ENCODE measurements around the gene FITM1.

FITM1 gene

GRCh38 chr14:24151404-24152080 is 21.1 kb downstream of the FITM1 start:
- Histone ChIP-seq H3K18ac (ENCODE audit: low read length) (no peak overlapping the region), H3K23ac (ENCODE audit: low read depth, low read length, poor library complexity) (no peak overlapping the region), H4K91ac (ENCODE audit: low read depth, low read length, poor library complexity) (no peak overlapping the region), H3K4me1 (ENCODE audit: control insufficient read depth in 2 of 2, insufficient read depth in 1 of 2, low read depth in 1 of 2, low read length in 2 of 2) (peaks cover 4 to 5% of the 10 kb centered on the region in 2 donors), H2AFZ (ENCODE audit: low read length) (no peak overlapping the region), H2BK5ac (ENCODE audit: low read length) (no peak overlapping the region), H3K4me3 (ENCODE audit: low read length in 2 of 2) (no peak overlapping the region), H2BK15ac (ENCODE audit: low read length) (no peak overlapping the region), H3K27me3 (ENCODE audit: control insufficient read depth in 3 of 3, insufficient read depth in 3 of 3, low read depth in 1 of 3, low read length in 3 of 3) (no peaks in the 10 kb centered on the region), H3K79me1 (ENCODE audit: low read depth, low read length) (peaks cover 13% of the 10 kb centered on the region), H2AK5ac (ENCODE audit: low read depth, low read length) (no peak overlapping the region), H2BK12ac (ENCODE audit: low read length) (no peak overlapping the region), H3K27ac (replicated peaks; ENCODE audit: low read length) (no peak overlapping the region), H3K14ac (ENCODE audit: low read length) (no peak overlapping the region), H4K8ac (ENCODE audit: low read depth, low read length) (no peak overlapping the region), H3K4me2 (ENCODE audit: insufficient read depth, low read length, poor library complexity, severe bottlenecking) (no peak overlapping the region), H3K36me3 (replicated peaks in 1 of 2; ENCODE audit: control insufficient read depth in 2 of 2, insufficient read depth in 2 of 2, low read length in 2 of 2) (peaks cover 45 to 72% of the 10 kb centered on the region in 2 donors), H3K9ac (ENCODE audit: low read depth, low read length, poor library complexity) (no peak overlapping the region), H2BK120ac (ENCODE audit: low read depth, low read length) (no peak overlapping the region), H3K4ac (ENCODE audit: low read length) (no peak overlapping the region), H3K9me3 (replicated peaks in 1 of 2; ENCODE audit: control insufficient read depth in 2 of 2, insufficient read depth in 1 of 2, low read depth in 1 of 2, low read length in 2 of 2) (no peaks in the 10 kb centered on the region)
- no peak for DNase-seq (ENCODE audit: low spot score)
- WGBS, 2 donors (ENCODE audit: extremely low coverage in 2 of 2, insufficient read length in 2 of 2, insufficient replicate concordance in 1 of 2) = no CpG with 5 or more reads among the region's 16 CpGs

DNA sequence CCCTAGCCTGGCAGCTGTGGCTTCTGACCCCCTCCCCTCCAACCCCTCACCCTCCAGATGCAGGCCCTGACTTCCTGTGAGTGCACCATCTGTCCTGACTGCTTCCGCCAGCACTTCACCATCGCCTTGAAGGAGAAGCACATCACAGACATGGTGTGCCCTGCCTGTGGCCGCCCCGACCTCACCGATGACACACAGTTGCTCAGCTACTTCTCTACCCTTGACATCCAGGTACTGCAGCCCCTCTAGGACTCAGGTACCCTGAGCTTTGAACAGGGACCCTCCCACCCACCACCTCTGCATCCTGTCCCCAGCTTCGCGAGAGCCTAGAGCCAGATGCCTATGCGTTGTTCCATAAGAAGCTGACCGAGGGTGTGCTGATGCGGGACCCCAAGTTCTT is 24.6 kb downstream of the FITM1 start:
- Histone ChIP-seq H4K91ac (ENCODE audit: low read depth, low read length, poor library complexity) (no peak overlapping the region), H3K27ac (replicated peaks; ENCODE audit: low read length) (no peak overlapping the region), H3K36me3 (replicated peaks in 1 of 2; ENCODE audit: control insufficient read depth in 2 of 2, insufficient read depth in 2 of 2, low read length in 2 of 2) (peaks cover 53 to 84% of the 10 kb centered on the region in 2 donors), H3K27me3 (ENCODE audit: control insufficient read depth in 3 of 3, insufficient read depth in 3 of 3, low read depth in 1 of 3, low read length in 3 of 3) (no peaks in the 10 kb centered on the region), H3K4me3 (ENCODE audit: low read length in 2 of 2) (no peak overlapping the region), H3K9ac (ENCODE audit: low read depth, low read length, poor library complexity) (peak overlapping the region; percentile 79), H2AFZ (ENCODE audit: low read length) (no peak overlapping the region), H3K4ac (ENCODE audit: low read length) (no peak overlapping the region), H2BK120ac (ENCODE audit: low read depth, low read length) (no peak overlapping the region), H3K18ac (ENCODE audit: low read length) (no peak overlapping the region), H3K9me3 (replicated peaks in 1 of 2; ENCODE audit: control insufficient read depth in 2 of 2, insufficient read depth in 1 of 2, low read depth in 1 of 2, low read length in 2 of 2) (no peaks in the 10 kb centered on the region), H3K23ac (ENCODE audit: low read depth, low read length, poor library complexity) (no peak overlapping the region), H3K4me2 (ENCODE audit: insufficient read depth, low read length, poor library complexity, severe bottlenecking) (no peak overlapping the region), H2BK5ac (ENCODE audit: low read length) (no peak overlapping the region), H3K14ac (ENCODE audit: low read length) (no peak overlapping the region), H2BK15ac (ENCODE audit: low read length) (no peak overlapping the region), H4K8ac (ENCODE audit: low read depth, low read length) (no peak overlapping the region), H3K79me1 (ENCODE audit: low read depth, low read length) (peaks cover 2% of the 10 kb centered on the region), H2AK5ac (ENCODE audit: low read depth, low read length) (no peak overlapping the region), H3K4me1 (ENCODE audit: control insufficient read depth in 2 of 2, insufficient read depth in 1 of 2, low read depth in 1 of 2, low read length in 2 of 2) (no peaks in the 10 kb centered on the region), H2BK12ac (ENCODE audit: low read length) (no peak overlapping the region)
- no peak for DNase-seq (ENCODE audit: low spot score)
- WGBS, 2 donors (ENCODE audit: extremely low coverage in 2 of 2, insufficient read length in 2 of 2, insufficient replicate concordance in 1 of 2) = no CpG with 5 or more reads among the region's 10 CpGs

DNA sequence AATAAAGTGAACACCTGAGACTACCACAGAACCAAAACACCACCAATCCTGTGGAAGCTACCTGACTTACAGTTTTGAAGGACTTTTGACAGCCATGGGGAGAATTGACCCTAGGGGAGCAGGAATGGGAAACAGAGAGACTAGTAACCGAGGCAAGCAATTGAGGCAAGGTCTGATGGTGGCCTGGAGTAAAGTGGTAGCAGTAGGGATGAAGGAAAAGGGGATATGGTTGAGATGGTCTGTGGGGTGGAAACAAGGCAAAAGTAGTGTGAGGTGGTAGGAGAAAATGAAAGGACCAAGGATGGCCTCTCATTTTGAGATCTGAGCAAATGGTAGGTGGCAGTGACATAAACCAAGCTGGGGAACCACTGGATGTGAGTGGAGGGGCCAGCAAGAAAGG is 26.4 kb downstream of the FITM1 start:
- Histone ChIP-seq H3K4ac (ENCODE audit: low read length) (no peak overlapping the region), H3K9me3 (replicated peaks in 1 of 2; ENCODE audit: control insufficient read depth in 2 of 2, insufficient read depth in 1 of 2, low read depth in 1 of 2, low read length in 2 of 2) (no peaks in the 10 kb centered on the region), H4K8ac (ENCODE audit: low read depth, low read length) (no peak overlapping the region), H2BK5ac (ENCODE audit: low read length) (no peak overlapping the region), H2BK120ac (ENCODE audit: low read depth, low read length) (no peak overlapping the region), H2BK12ac (ENCODE audit: low read length) (no peak overlapping the region), H2AK5ac (ENCODE audit: low read depth, low read length) (no peak overlapping the region), H3K4me1 (ENCODE audit: control insufficient read depth in 2 of 2, insufficient read depth in 1 of 2, low read depth in 1 of 2, low read length in 2 of 2) (peaks cover 7 to 9% of the 10 kb centered on the region in 2 donors), H3K4me3 (ENCODE audit: low read length in 2 of 2) (no peak overlapping the region), H3K36me3 (replicated peaks in 1 of 2; ENCODE audit: control insufficient read depth in 2 of 2, insufficient read depth in 2 of 2, low read length in 2 of 2) (peaks cover 41 to 74% of the 10 kb centered on the region in 2 donors), H2BK15ac (ENCODE audit: low read length) (no peak overlapping the region), H3K4me2 (ENCODE audit: insufficient read depth, low read length, poor library complexity, severe bottlenecking) (no peak overlapping the region), H3K23ac (ENCODE audit: low read depth, low read length, poor library complexity) (no peak overlapping the region), H3K79me1 (ENCODE audit: low read depth, low read length) (no peaks in the 10 kb centered on the region), H3K14ac (ENCODE audit: low read length) (no peak overlapping the region), H3K27me3 (ENCODE audit: control insufficient read depth in 3 of 3, insufficient read depth in 3 of 3, low read depth in 1 of 3, low read length in 3 of 3) (no peaks in the 10 kb centered on the region), H3K9ac (ENCODE audit: low read depth, low read length, poor library complexity) (no peak overlapping the region), H2AFZ (ENCODE audit: low read length) (no peak overlapping the region), H3K27ac (replicated peaks; ENCODE audit: low read length) (no peak overlapping the region), H3K18ac (ENCODE audit: low read length) (no peak overlapping the region), H4K91ac (ENCODE audit: low read depth, low read length, poor library complexity) (no peak overlapping the region)
- DNase-seq (ENCODE audit: low spot score) = no peak
- WGBS, 2 donors (ENCODE audit: extremely low coverage in 2 of 2, insufficient read length in 2 of 2, insufficient replicate concordance in 1 of 2) = no CpG with 5 or more reads among the region's 1 CpG

GRCh38 chr14:24157331-24157730 is 26.9 kb downstream of the FITM1 start:
- H3K36me3 ChIP-seq (replicated peaks in 1 of 2; ENCODE audit: control insufficient read depth in 2 of 2, insufficient read depth in 2 of 2, low read length in 2 of 2) = peaks cover 42 to 70% of the 10 kb centered on the region in 2 donors

More at GRCh38 chr14:24157331-24157730, 26.9 kb downstream of the FITM1 start:
- Histone ChIP-seq H3K14ac (ENCODE audit: low read length) (no peak overlapping the region), H3K4me1 (ENCODE audit: control insufficient read depth in 2 of 2, insufficient read depth in 1 of 2, low read depth in 1 of 2, low read length in 2 of 2) (peaks cover 7 to 13% of the 10 kb centered on the region in 2 donors), H2AFZ (ENCODE audit: low read length) (no peak overlapping the region), H3K18ac (ENCODE audit: low read length) (no peak overlapping the region), H2BK5ac (ENCODE audit: low read length) (no peak overlapping the region), H4K91ac (ENCODE audit: low read depth, low read length, poor library complexity) (no peak overlapping the region), H2AK5ac (ENCODE audit: low read depth, low read length) (no peak overlapping the region), H3K4me3 (ENCODE audit: low read length in 2 of 2) (no peak overlapping the region), H3K27ac (replicated peaks; ENCODE audit: low read length) (no peak overlapping the region), H3K4ac (ENCODE audit: low read length) (no peak overlapping the region), H2BK12ac (ENCODE audit: low read length) (no peak overlapping the region), H2BK15ac (ENCODE audit: low read length) (no peak overlapping the region), H3K9ac (ENCODE audit: low read depth, low read length, poor library complexity) (no peak overlapping the region), H3K79me1 (ENCODE audit: low read depth, low read length) (no peaks in the 10 kb centered on the region), H3K23ac (ENCODE audit: low read depth, low read length, poor library complexity) (no peak overlapping the region), H3K27me3 (ENCODE audit: control insufficient read depth in 3 of 3, insufficient read depth in 3 of 3, low read depth in 1 of 3, low read length in 3 of 3) (no peaks in the 10 kb centered on the region), H3K4me2 (ENCODE audit: insufficient read depth, low read length, poor library complexity, severe bottlenecking) (no peak overlapping the region), H3K9me3 (replicated peaks in 1 of 2; ENCODE audit: control insufficient read depth in 2 of 2, insufficient read depth in 1 of 2, low read depth in 1 of 2, low read length in 2 of 2) (no peaks in the 10 kb centered on the region), H4K8ac (ENCODE audit: low read depth, low read length) (no peak overlapping the region), H2BK120ac (ENCODE audit: low read depth, low read length) (no peak overlapping the region)
- WGBS, 2 donors (ENCODE audit: extremely low coverage in 2 of 2, insufficient read length in 2 of 2, insufficient replicate concordance in 1 of 2) = no CpG with 5 or more reads among the region's 12 CpGs
- no peak for DNase-seq (ENCODE audit: low spot score)

Measured in neuronal stem cell (in vitro differentiated cells).